ENCODE data around the gene MYOZ2. TPM values are rescaled to one million over a fixed set of nuclear protein-coding genes. Genes with fewer than 3 reads are reported as not detected.

Gene MYOZ2
- total RNA-seq, 4 donors from 2014 or later = 0.20 to 2.3 (median 0.78) TPM

DNA sequence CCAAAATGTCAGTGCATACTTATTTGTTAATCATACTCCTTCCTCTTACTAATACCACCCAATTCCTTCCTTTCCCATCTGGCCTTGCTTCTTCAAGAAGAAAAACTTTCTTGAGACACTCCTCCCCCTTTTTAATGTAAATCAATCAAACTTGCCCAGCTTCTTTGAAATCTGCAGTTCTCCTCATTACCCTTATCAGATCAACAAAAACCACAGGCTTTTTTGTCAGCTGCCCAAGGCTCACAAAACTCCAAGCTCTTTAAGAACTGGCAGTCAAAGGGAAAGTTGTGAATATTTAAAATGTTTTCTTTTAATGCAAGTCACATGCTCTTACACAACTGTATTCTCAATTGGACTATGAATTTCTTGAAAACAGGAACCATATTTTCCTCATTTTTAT, 11.3 kb upstream of the MYOZ2 start:
- Histone ChIP-seq H3K27ac (no peak overlapping the region), H3K27me3 (no peaks in the 10 kb centered on the region), H3K36me3 (no peaks in the 10 kb centered on the region), H3K4me1 (no peaks in the 10 kb centered on the region), H3K4me3 (no peak overlapping the region), H3K9me3 (no peaks in the 10 kb centered on the region)
- TF ChIP-seq, protein P1, sequence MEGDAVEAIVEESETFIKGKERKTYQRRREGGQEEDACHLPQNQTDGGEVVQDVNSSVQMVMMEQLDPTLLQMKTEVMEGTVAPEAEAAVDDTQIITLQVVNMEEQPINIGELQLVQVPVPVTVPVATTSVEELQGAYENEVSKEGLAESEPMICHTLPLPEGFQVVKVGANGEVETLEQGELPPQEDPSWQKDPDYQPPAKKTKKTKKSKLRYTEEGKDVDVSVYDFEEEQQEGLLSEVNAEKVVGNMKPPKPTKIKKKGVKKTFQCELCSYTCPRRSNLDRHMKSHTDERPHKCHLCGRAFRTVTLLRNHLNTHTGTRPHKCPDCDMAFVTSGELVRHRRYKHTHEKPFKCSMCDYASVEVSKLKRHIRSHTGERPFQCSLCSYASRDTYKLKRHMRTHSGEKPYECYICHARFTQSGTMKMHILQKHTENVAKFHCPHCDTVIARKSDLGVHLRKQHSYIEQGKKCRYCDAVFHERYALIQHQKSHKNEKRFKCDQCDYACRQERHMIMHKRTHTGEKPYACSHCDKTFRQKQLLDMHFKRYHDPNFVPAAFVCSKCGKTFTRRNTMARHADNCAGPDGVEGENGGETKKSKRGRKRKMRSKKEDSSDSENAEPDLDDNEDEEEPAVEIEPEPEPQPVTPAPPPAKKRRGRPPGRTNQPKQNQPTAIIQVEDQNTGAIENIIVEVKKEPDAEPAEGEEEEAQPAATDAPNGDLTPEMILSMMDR (IDR thresholded peaks at IDR 0.05) = no peak
- no peak for TF ChIP-seq EP300 (IDR thresholded peaks at IDR 0.05)
- TF ChIP-seq POLR2A (IDR thresholded peaks at IDR 0.05) = no peak
- TF ChIP-seq POLR2AphosphoS5 (IDR thresholded peaks at IDR 0.05) = no peak
- ATAC-seq = no peak

DNA sequence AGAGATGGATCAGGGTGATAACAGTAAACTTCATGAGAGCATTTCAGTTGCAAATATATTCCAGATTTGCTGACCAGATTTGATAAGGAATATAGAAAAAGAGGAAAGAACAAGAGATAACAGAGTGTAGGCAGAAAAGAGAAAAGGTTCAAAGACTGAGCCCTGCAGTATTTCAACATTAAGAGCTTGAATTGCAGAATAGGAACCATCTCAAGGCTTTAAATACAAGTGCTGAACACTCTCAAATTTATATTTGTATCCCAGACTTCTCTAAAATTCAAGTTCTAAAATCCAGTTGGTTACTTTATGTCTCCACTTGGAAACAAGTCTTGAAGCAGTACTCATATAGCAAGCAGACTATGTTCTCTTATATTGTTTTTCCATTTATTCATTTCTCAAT, 9.7 kb upstream of the MYOZ2 start:
- H3K36me3 ChIP-seq = no peaks in the 10 kb centered on the region
- H3K4me1 ChIP-seq = peaks cover 0 to 7% (median 0%) of the 10 kb centered on the region in 3 donors
- no peaks in the 10 kb centered on the region for H3K9me3 ChIP-seq
- H3K4me3 ChIP-seq = no peak overlapping the region
- TF ChIP-seq POLR2A (IDR thresholded peaks at IDR 0.05) (no peak), EP300 (IDR thresholded peaks at IDR 0.05) (no peak), POLR2AphosphoS5 (IDR thresholded peaks at IDR 0.05) (no peak)
- TF ChIP-seq, protein P1 (IDR thresholded peaks at IDR 0.05) = no peak
- H3K27me3 ChIP-seq = no peaks in the 10 kb centered on the region
- no peak for ATAC-seq
- H3K27ac ChIP-seq = no peak overlapping the region

DNA sequence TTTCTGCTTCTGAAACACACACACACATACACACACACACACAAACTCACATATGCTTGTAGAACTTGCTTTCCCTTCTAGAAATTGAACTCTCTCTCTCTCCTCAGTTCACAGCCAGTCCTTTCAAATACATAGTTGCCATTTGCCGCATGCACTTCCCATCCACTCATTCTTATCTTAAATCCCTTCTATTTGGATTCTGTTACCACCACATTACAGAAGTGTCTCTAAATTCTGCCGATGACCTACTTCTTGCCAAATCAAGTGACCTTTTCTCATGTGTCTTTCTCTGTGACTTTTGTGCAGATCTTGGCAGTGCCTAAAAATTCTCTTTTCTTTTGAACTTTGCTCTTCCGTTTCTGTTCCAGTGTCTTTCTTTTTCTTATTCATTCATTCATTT, 7.5 kb upstream of the MYOZ2 start:
- 50 to 86% methylated on average over 2 to 3 of the region's 3 CpGs for WGBS, 2 donors (ENCODE audit: low coverage in 1 of 2)
- H3K27me3 ChIP-seq = no peaks in the 10 kb centered on the region
- no peaks in the 10 kb centered on the region for H3K9me3 ChIP-seq
- TF ChIP-seq EP300 (IDR thresholded peaks at IDR 0.05) (no peak), POLR2AphosphoS5 (IDR thresholded peaks at IDR 0.05) (no peak), POLR2A (IDR thresholded peaks at IDR 0.05) (no peak)
- TF ChIP-seq, protein P1 (IDR thresholded peaks at IDR 0.05) = no peak
- no peak for ATAC-seq
- H3K4me3 ChIP-seq = no peak overlapping the region
- peaks cover 0 to 21% (median 8%) of the 10 kb centered on the region in 3 donors for H3K4me1 ChIP-seq
- H3K27ac ChIP-seq = no peak overlapping the region
- no peaks in the 10 kb centered on the region for H3K36me3 ChIP-seq

DNA sequence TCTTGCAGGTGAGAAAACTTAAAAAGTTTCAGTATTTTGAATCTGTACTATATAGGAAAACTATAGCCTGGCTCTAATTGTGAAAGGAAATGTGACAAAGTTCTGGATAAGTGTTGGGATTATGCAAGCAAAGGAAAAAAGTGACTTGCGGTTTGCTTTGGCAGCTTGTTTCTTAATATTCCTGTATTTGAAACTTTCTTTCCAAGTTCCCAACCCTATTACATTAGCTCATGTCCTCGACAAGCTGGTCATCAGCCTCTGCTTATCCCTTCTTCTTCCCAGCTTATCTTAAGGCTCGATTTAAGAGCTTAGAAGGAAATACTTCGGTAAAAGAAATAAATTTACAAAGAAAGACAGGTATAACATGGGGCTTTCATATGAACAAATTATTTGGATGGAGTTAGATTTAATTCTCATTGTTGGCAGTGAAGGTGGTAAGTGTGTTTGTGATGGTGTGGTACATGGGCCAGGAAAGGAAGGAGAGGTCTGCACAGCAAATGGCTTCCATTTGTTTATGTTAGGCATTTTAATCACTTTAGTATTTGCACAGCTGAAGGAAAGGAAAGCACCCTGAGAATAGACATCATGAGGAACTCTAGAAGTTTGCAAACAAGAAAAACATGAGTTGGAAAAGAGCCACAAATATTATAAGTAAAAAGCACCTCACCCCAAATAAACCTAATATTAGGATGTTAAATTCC, 5.1 kb upstream of the MYOZ2 start:
- Histone ChIP-seq H3K27ac (peak overlapping the region in 1 of 4 donors; percentile 41), H3K9me3 (no peaks in the 10 kb centered on the region), H3K27me3 (no peaks in the 10 kb centered on the region), H3K4me3 (no peak overlapping the region), H3K36me3 (no peaks in the 10 kb centered on the region), H3K4me1 (peaks cover 0 to 25% (median 8%) of the 10 kb centered on the region in 3 donors)
- TF ChIP-seq EP300 (IDR thresholded peaks at IDR 0.05) = no peak
- TF ChIP-seq POLR2AphosphoS5 (IDR thresholded peaks at IDR 0.05) = no peak
- no peak for TF ChIP-seq POLR2A (IDR thresholded peaks at IDR 0.05)
- TF ChIP-seq, protein P1 (IDR thresholded peaks at IDR 0.05) = no peak
- 54 to 64% methylated on average over 4 of the region's 4 CpGs for WGBS, 2 donors (ENCODE audit: low coverage in 1 of 2)
- ATAC-seq = peak; percentile 58

DNA sequence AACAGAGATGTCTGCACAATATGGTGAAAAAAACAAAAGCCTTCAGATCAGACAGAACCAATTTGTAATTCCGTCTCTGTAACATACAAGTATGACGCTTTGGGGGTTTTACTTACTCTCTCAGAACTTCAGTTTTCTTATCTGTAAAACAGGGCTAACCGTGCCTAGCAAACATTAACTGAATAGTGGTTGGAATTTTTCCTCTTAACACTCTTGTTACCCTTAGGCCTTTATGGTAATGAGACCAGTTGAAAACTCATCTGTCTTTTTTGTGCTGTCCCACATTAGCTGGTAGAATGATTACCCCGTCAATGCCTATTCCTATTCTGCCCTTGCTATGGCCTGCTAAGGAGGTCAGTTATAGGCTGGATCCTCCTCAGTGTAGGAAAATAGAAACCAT, 4.5 kb upstream of the MYOZ2 start:
- peak overlapping the region in 2 of 4 donors; percentile 12 to 41 for H3K27ac ChIP-seq
- peaks cover 0 to 31% (median 8%) of the 10 kb centered on the region in 3 donors for H3K4me1 ChIP-seq
- TF ChIP-seq POLR2A (IDR thresholded peaks at IDR 0.05) (no peak), POLR2AphosphoS5 (IDR thresholded peaks at IDR 0.05) (no peak)

More for the DNA sequence above, 4.5 kb upstream of the MYOZ2 start:
- Histone ChIP-seq H3K27me3 (no peaks in the 10 kb centered on the region), H3K9me3 (no peaks in the 10 kb centered on the region), H3K36me3 (no peaks in the 10 kb centered on the region), H3K4me3 (no peak overlapping the region)
- WGBS, 2 donors (ENCODE audit: low coverage in 1 of 2) = 88 to 90% methylated on average over 2 to 4 of the region's 4 CpGs
- ATAC-seq = no peak
